ENCODE results near the gene PLA2G4B.

- TF ChIP-seq, protein P1, sequence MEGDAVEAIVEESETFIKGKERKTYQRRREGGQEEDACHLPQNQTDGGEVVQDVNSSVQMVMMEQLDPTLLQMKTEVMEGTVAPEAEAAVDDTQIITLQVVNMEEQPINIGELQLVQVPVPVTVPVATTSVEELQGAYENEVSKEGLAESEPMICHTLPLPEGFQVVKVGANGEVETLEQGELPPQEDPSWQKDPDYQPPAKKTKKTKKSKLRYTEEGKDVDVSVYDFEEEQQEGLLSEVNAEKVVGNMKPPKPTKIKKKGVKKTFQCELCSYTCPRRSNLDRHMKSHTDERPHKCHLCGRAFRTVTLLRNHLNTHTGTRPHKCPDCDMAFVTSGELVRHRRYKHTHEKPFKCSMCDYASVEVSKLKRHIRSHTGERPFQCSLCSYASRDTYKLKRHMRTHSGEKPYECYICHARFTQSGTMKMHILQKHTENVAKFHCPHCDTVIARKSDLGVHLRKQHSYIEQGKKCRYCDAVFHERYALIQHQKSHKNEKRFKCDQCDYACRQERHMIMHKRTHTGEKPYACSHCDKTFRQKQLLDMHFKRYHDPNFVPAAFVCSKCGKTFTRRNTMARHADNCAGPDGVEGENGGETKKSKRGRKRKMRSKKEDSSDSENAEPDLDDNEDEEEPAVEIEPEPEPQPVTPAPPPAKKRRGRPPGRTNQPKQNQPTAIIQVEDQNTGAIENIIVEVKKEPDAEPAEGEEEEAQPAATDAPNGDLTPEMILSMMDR (IDR thresholded peaks at IDR 0.05; ENCODE audit: insufficient read depth, low read depth, low read length), result no peak
- no peak for TF ChIP-seq EZH2 (IDR thresholded peaks at IDR 0.05; ENCODE audit: insufficient read depth, low read length)
These were observed 49.0 kb upstream of the PLA2G4B start for GRCh38 chr15:41789662-41790061.

Measured in astrocyte (in vitro differentiated cells and primary cell).